ENCODE results near the gene MRPL43. TPM values are rescaled to one million over a fixed set of nuclear protein-coding genes. Genes with fewer than 3 reads are reported as not detected.

The MRPL43 gene
- total RNA-seq, 1 donor = 18.9 TPM

DNA sequence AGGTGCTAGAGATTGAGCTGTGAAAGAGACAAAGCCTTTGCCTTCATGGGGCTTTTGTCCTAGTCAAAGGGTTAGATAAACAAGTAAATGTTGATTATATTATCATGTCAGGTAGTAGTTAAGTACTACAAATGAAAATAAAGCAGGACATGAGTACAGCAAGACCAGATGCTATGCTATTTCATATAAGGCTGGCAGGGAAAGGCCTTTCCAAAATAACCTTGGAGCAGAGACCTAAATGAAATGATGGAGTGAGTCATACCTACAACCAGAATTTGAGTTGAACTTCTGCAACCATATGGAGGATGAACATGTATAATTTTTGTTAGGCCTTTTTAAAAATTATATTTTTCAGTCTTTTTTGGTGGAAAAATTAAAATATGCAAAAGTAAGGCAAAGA, 41.5 kb downstream of the MRPL43 start:
- Histone ChIP-seq H3K9me3 (ENCODE audit: low read depth, low read length) (no peaks in the 10 kb centered on the region), H3K4me3 (ENCODE audit: low read length) (no peak overlapping the region), H3K4me1 (ENCODE audit: insufficient read depth, low read length) (no peaks in the 10 kb centered on the region), H3K27me3 (ENCODE audit: insufficient read depth, low read length) (no peaks in the 10 kb centered on the region)

DNA sequence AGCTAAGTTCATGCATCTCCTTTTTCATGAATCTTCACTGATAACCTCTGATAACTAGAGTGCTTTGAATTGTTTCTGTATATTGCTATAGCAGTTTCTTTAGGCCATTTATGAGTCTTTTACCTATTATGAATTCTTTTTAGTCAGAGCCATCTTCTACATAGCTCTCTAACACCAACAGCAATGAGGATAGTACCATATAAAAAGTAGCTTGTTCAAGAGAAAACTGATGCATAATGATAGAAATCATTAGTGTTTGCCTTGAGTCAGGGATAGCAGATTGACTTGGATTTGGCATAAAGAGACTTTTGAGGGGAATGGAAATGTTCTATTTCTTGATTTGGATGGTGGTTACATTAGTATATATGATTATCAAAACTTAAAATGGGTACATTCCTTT, 43.8 kb downstream of the MRPL43 start:
- Histone ChIP-seq H3K4me1 (ENCODE audit: insufficient read depth, low read length) (no peaks in the 10 kb centered on the region), H3K4me3 (ENCODE audit: low read length) (no peak overlapping the region), H3K27me3 (ENCODE audit: insufficient read depth, low read length) (no peaks in the 10 kb centered on the region), H3K9me3 (ENCODE audit: low read depth, low read length) (no peaks in the 10 kb centered on the region)

DNA sequence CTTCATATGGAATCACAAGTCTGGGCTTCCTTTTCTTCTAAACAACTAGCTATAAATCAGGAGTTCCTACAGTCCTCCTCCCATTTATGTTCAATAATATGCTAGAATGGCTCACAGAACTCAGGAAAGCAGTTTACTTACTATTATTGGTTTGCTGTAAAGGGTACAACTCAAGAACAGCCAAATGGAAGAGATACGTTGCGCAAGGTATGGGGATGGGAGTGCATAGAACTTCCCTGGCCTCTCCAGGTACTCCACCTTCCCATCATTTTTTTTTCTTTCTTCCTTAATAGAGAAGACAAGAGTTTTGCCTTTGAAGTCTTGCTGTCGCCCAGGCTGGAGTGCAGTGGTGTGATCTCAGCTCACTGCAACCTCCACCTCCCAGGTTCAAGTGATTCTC, 45.1 kb downstream of the MRPL43 start:
- Histone ChIP-seq H3K27me3 (ENCODE audit: insufficient read depth, low read length) (no peaks in the 10 kb centered on the region), H3K4me3 (ENCODE audit: low read length) (no peak overlapping the region), H3K4me1 (ENCODE audit: insufficient read depth, low read length) (no peaks in the 10 kb centered on the region), H3K9me3 (ENCODE audit: low read depth, low read length) (no peaks in the 10 kb centered on the region)

DNA sequence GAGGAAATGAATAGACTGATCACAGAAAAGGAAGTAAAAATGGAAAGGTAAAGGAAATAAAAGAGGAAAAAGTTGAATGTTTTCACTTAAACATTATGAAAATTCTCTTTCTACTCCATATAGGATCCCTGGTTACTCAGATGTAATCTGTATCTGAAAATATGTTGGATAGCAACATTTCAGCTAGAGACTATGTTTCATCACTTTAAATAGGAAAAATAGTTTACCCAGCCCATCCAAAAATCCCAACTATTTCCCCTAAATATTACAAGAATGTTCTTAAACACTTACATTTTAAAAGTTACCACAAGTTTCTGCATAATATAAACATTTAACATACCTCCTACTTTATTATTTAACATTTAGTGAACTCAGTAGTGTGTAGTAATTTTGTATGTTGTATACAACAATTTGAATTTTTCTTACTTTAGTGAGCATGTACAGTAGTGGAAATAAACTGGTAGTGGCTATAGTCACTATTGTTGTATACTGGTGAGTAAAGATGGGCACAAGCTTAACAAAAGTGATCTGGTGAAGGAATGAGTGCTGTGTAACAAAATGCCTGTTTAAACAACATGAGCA, 47.4 kb downstream of the MRPL43 start:
- H3K27me3 ChIP-seq (ENCODE audit: insufficient read depth, low read length) = no peaks in the 10 kb centered on the region
- no peaks in the 10 kb centered on the region for H3K4me1 ChIP-seq (ENCODE audit: insufficient read depth, low read length)
- no peaks in the 10 kb centered on the region for H3K9me3 ChIP-seq (ENCODE audit: low read depth, low read length)
- no peak overlapping the region for H3K4me3 ChIP-seq (ENCODE audit: low read length)

Other genes starting within 250 kb of the MRPL43 start
- gene PAX2, start 241.9 kb downstream of the MRPL43 start, total RNA-seq = not detected
- gene SLF2, start 74.5 kb downstream of the MRPL43 start, total RNA-seq = 17.0 TPM
- gene SEMA4G, start 18.0 kb downstream of the MRPL43 start, total RNA-seq = 0.10 TPM
- 2.0 TPM for gene TWNK, start within 50 bp of the MRPL43 start, total RNA-seq
- 8.1 TPM for gene LZTS2, start 12.3 kb upstream of the MRPL43 start, total RNA-seq
- 0.21 TPM for gene PDZD7, start 43.6 kb upstream of the MRPL43 start, total RNA-seq
- 28.4 TPM for gene SFXN3, start 43.7 kb upstream of the MRPL43 start, total RNA-seq
- 0.42 TPM for gene KAZALD1, start 74.5 kb upstream of the MRPL43 start, total RNA-seq
- gene TLX1, start 143.8 kb upstream of the MRPL43 start, total RNA-seq = not detected
- not detected for gene LBX1, start 242.0 kb upstream of the MRPL43 start, total RNA-seq